Stimulated activated CD4-positive, alpha-beta T cell treated with anti-CD3 and anti-CD28 coated beads, Interleukin-4, amount 100 ng/mL, for 1 hour (primary cell): ENCODE data around the gene ATG13.

ENCODE experiments used
- DNase-seq: peaks from one replicate; pipeline ENCODE4 v3.0.0-alpha.2; 2020

Gene ATG13

GRCh38 chr11:46677169-46677568 is 59.8 kb downstream of the ATG13 start:
- DNase-seq = no peak

- no peak for DNase-seq
These were observed 60.8 kb downstream of the ATG13 start for GRCh38 chr11:46677991-46678740.

- no peak for DNase-seq
These were observed 61.4 kb downstream of the ATG13 start for GRCh38 chr11:46678741-46679130.

- no peak for DNase-seq
These were observed 62.1 kb downstream of the ATG13 start for GRCh38 chr11:46679241-46680163.

- no peak for DNase-seq
These were observed 62.9 kb downstream of the ATG13 start for GRCh38 chr11:46680164-46680760.

- no peak for DNase-seq
These were observed 63.5 kb downstream of the ATG13 start for GRCh38 chr11:46680815-46681214.

- DNase-seq = no peak
These were observed 64.5 kb downstream of the ATG13 start for GRCh38 chr11:46681814-46682213.

- DNase-seq = no peak
These were observed 65.7 kb downstream of the ATG13 start for GRCh38 chr11:46682773-46683752.

GRCh38 chr11:46684367-46684766 is 67.0 kb downstream of the ATG13 start:
- DNase-seq = no peak

GRCh38 chr11:46686886-46687795 is 69.8 kb downstream of the ATG13 start:
- DNase-seq = no peak

GRCh38 chr11:46690702-46691101 is 73.3 kb downstream of the ATG13 start:
- no peak for DNase-seq

- DNase-seq = no peak
These were observed 75.1 kb downstream of the ATG13 start for GRCh38 chr11:46692450-46692849.

GRCh38 chr11:46693597-46694012 is 76.3 kb downstream of the ATG13 start:
- no peak for DNase-seq

GRCh38 chr11:46694072-46694471 is 76.7 kb downstream of the ATG13 start:
- DNase-seq = no peak

- DNase-seq = no peak
These were observed 77.3 kb downstream of the ATG13 start for GRCh38 chr11:46694607-46695006.

- DNase-seq = no peak
These were observed 78.2 kb downstream of the ATG13 start for GRCh38 chr11:46695345-46696211.

GRCh38 chr11:46696212-46696558 is 78.8 kb downstream of the ATG13 start:
- DNase-seq = no peak

- no peak for DNase-seq
These were observed 80.0 kb downstream of the ATG13 start for GRCh38 chr11:46697303-46697702.

GRCh38 chr11:46697723-46698122 is 80.4 kb downstream of the ATG13 start:
- no peak for DNase-seq

- no peak for DNase-seq
These were observed 81.2 kb downstream of the ATG13 start for GRCh38 chr11:46698597-46698996.
